ENCODE data around the gene TOX4. TPM values are rescaled to one million over a fixed set of nuclear protein-coding genes. Genes with fewer than 3 reads are reported as not detected.
"Not testable (repeated sequence)": the region's sequence is repeated elsewhere in the genome, so short reads cannot be mapped to it uniquely, and the experiment has no call there.

Gene TOX4
- total RNA-seq, 1 donor from 2014 or later, result 92.2 TPM

GRCh38 chr14:21543521-21543960 is 66.5 kb downstream of the TOX4 start:
- no peaks in the 10 kb centered on the region for H3K36me3 Mint-ChIP-seq (ENCODE audit: low read depth, unreplicated experiment)
- Histone ChIP-seq H2AFZ (ENCODE audit: low read depth, low read length) (no peak overlapping the region), H3K36me3 (ENCODE audit: insufficient read depth, low read length) (no peaks in the 10 kb centered on the region), H3K4me1 (ENCODE audit: insufficient read depth, low read length) (no peaks in the 10 kb centered on the region), H4K20me1 (ENCODE audit: insufficient read depth, low read length) (no peaks in the 10 kb centered on the region), H3K79me2 (ENCODE audit: insufficient read depth, low read length) (no peaks in the 10 kb centered on the region), H3K27me3 (ENCODE audit: insufficient read depth, low read length) (peaks cover 14% of the 10 kb centered on the region), H3K4me3 (ENCODE audit: insufficient read depth, low read depth, low read length) (no peak overlapping the region), H3K9me3 (ENCODE audit: insufficient read depth, low read depth, low read length) (no peaks in the 10 kb centered on the region), H3K27ac (ENCODE audit: low read depth, low read length) (no peak overlapping the region), H3K4me2 (ENCODE audit: low read length) (no peak overlapping the region), H3K9ac (ENCODE audit: low read length) (no peak overlapping the region)
- peaks cover 6% of the 10 kb centered on the region for H3K4me1 Mint-ChIP-seq (ENCODE audit: low read depth, unreplicated experiment)
- H3K27ac Mint-ChIP-seq (ENCODE audit: unreplicated experiment), result peak overlapping the region; percentile 7
- DNase-seq (ENCODE audit: low read depth), result no peak
- H3K27me3 Mint-ChIP-seq (ENCODE audit: low read depth, unreplicated experiment), result no peaks in the 10 kb centered on the region
- peaks cover 3% of the 10 kb centered on the region for H3K9me3 Mint-ChIP-seq (ENCODE audit: unreplicated experiment)
- no peak overlapping the region for H3K4me3 Mint-ChIP-seq (ENCODE audit: unreplicated experiment)
- TF ChIP-seq EZH2 (IDR thresholded peaks at IDR 0.05; ENCODE audit: insufficient read depth, low read length) (no peak), CTCF (IDR thresholded peaks at IDR 0.05; ENCODE audit: insufficient read depth, low read depth, low read length) (no peak)
- FAIRE-seq, result no peak

- H3K79me2 ChIP-seq (ENCODE audit: insufficient read depth, low read length), result no peaks in the 10 kb centered on the region
- no peaks in the 10 kb centered on the region for H3K4me1 ChIP-seq (ENCODE audit: insufficient read depth, low read length)
- Mint-ChIP-seq H3K4me1 (ENCODE audit: low read depth, unreplicated experiment) (peaks cover 6% of the 10 kb centered on the region), H3K9me3 (ENCODE audit: unreplicated experiment) (peaks cover 3% of the 10 kb centered on the region), H3K4me3 (ENCODE audit: unreplicated experiment) (no peak overlapping the region), H3K36me3 (ENCODE audit: low read depth, unreplicated experiment) (no peaks in the 10 kb centered on the region), H3K27ac (ENCODE audit: unreplicated experiment) (peak overlapping the region; percentile 7), H3K27me3 (ENCODE audit: low read depth, unreplicated experiment) (no peaks in the 10 kb centered on the region)
- no peak overlapping the region for H3K27ac ChIP-seq (ENCODE audit: low read depth, low read length)
- H3K4me3 ChIP-seq (ENCODE audit: insufficient read depth, low read depth, low read length), result no peak overlapping the region
- H2AFZ ChIP-seq (ENCODE audit: low read depth, low read length), result no peak overlapping the region
- H3K27me3 ChIP-seq (ENCODE audit: insufficient read depth, low read length), result peaks cover 10% of the 10 kb centered on the region
- no peaks in the 10 kb centered on the region for H3K36me3 ChIP-seq (ENCODE audit: insufficient read depth, low read length)
- FAIRE-seq (no peak), DNase-seq (ENCODE audit: low read depth) (no peak)
- H3K4me2 ChIP-seq (ENCODE audit: low read length), result no peak overlapping the region
- no peaks in the 10 kb centered on the region for H3K9me3 ChIP-seq (ENCODE audit: insufficient read depth, low read depth, low read length)
- TF ChIP-seq EZH2 (IDR thresholded peaks at IDR 0.05; ENCODE audit: insufficient read depth, low read length) (no peak), CTCF (IDR thresholded peaks at IDR 0.05; ENCODE audit: insufficient read depth, low read depth, low read length) (no peak)
- H3K9ac ChIP-seq (ENCODE audit: low read length), result no peak overlapping the region
- no peaks in the 10 kb centered on the region for H4K20me1 ChIP-seq (ENCODE audit: insufficient read depth, low read length)
Measured at GRCh38 chr14:21543963-21544362, 67.0 kb downstream of the TOX4 start.

GRCh38 chr14:21544588-21544987 is 67.6 kb downstream of the TOX4 start:
- not testable (repeated sequence) for H3K9ac ChIP-seq (ENCODE audit: low read length); H3K27me3 Mint-ChIP-seq (ENCODE audit: low read depth, unreplicated experiment); H4K20me1 ChIP-seq (ENCODE audit: insufficient read depth, low read length); H3K27me3 ChIP-seq (ENCODE audit: insufficient read depth, low read length); H3K4me1 ChIP-seq (ENCODE audit: insufficient read depth, low read length); H3K36me3 Mint-ChIP-seq (ENCODE audit: low read depth, unreplicated experiment); H3K4me3 Mint-ChIP-seq (ENCODE audit: unreplicated experiment); H2AFZ ChIP-seq (ENCODE audit: low read depth, low read length); H3K9me3 ChIP-seq (ENCODE audit: insufficient read depth, low read depth, low read length); H3K36me3 ChIP-seq (ENCODE audit: insufficient read depth, low read length); H3K4me1 Mint-ChIP-seq (ENCODE audit: low read depth, unreplicated experiment); H3K9me3 Mint-ChIP-seq (ENCODE audit: unreplicated experiment); FAIRE-seq; H3K4me2 ChIP-seq (ENCODE audit: low read length); H3K79me2 ChIP-seq (ENCODE audit: insufficient read depth, low read length); H3K4me3 ChIP-seq (ENCODE audit: insufficient read depth, low read depth, low read length); DNase-seq (ENCODE audit: low read depth); H3K27ac Mint-ChIP-seq (ENCODE audit: unreplicated experiment); H3K27ac ChIP-seq (ENCODE audit: low read depth, low read length)

Other genes starting within 250 kb of the TOX4 start
- 525 and 536 TPM in 2 replicates for gene HNRNPC, start 207.8 kb upstream of the TOX4 start, total RNA-seq
- not detected in 2 replicates for gene RPGRIP1, start 197.1 kb upstream of the TOX4 start, total RNA-seq
- 65.7 and 74.3 TPM in 2 replicates for gene SUPT16H, start 93.2 kb upstream of the TOX4 start, total RNA-seq
- gene CHD8, start 21.1 kb upstream of the TOX4 start, total RNA-seq, result 108 and 111 TPM in 2 replicates
- gene RAB2B, start 236 bp upstream of the TOX4 start, total RNA-seq, result 48.5 and 49.9 TPM in 2 replicates
- 40.0 and 44.0 TPM in 2 replicates for gene METTL3, start 34.1 kb downstream of the TOX4 start, total RNA-seq
- 28.3 and 34.5 TPM in 2 replicates for gene SALL2, start 49.2 kb downstream of the TOX4 start, total RNA-seq
- not detected in 2 replicates for gene OR10G3, start 102.9 kb downstream of the TOX4 start, total RNA-seq
- gene OR10G2, start 157.7 kb downstream of the TOX4 start, total RNA-seq, result not detected in 2 replicates
- not detected in 2 replicates for gene OR4E2, start 176.6 kb downstream of the TOX4 start, total RNA-seq
- not detected in 2 replicates for gene OR4E1, start 196.6 kb downstream of the TOX4 start, total RNA-seq